Amniotic stem cell (primary cell): Measurements from ENCODE around the gene SLFN12L.

Experiments used
- DNase-seq: peaks from one replicate; lab custom pipeline; 2025; lab: John Stamatoyannopoulos, UW

The SLFN12L gene

GRCh38 chr17:35432176-35433074 is 105.1 kb downstream of the SLFN12L start, which contains the start of gene SLFN12:
TSS of gene SLFN12 (minus strand) at chr17:35432500. CDS start at chr17:35423028, 9,472 bp downstream.
- DNase-seq: peak; percentile 90

GRCh38 chr17:35429702-35430101 is 107.8 kb downstream of the SLFN12L start:
- DNase-seq: no peak

- DNase-seq: no peak
These were observed 109.2 kb downstream of the SLFN12L start for GRCh38 chr17:35428229-35428628.

- no peak for DNase-seq
These were observed 113.7 kb downstream of the SLFN12L start for GRCh38 chr17:35423761-35424160.
